GM20000 (cell line): Measurements from ENCODE around the gene SLC25A29.

ENCODE experiments used
- DNase-seq: peaks from one replicate; pipeline ENCODE4 v3.0.0; 2012; ENCODE audit warnings: low spot score
- TF ChIP-seq, protein P1 (sequence below): IDR thresholded peaks from 2 replicates; pipeline ENCODE4 v1.5.1; 2012; ENCODE audit warnings: mild to moderate bottlenecking, control low read depth; ENCODE audit errors: extremely low read depth, missing control alignments

Gene SLC25A29

DNA sequence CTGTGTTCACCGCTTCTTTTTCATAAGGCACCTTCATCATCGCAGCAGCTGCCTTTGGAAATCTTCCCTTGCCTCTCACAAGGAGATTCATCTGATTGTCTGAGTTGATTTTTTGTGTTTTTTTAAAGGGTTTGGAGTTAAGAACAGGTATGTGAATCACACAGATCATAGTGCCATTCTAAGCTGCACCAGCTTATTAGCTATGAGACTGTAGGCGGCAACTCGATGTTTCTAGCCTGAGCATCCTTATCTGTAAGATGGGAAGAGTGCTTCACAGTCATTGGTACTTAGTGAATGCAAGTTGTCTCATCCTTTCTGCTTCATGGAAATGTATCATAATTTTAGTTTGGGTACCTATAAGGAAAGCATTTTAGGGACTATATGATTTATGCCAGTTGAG lies 32.0 kb downstream of the SLC25A29 start:
- DNase-seq, result no peak
- TF ChIP-seq, protein P1, sequence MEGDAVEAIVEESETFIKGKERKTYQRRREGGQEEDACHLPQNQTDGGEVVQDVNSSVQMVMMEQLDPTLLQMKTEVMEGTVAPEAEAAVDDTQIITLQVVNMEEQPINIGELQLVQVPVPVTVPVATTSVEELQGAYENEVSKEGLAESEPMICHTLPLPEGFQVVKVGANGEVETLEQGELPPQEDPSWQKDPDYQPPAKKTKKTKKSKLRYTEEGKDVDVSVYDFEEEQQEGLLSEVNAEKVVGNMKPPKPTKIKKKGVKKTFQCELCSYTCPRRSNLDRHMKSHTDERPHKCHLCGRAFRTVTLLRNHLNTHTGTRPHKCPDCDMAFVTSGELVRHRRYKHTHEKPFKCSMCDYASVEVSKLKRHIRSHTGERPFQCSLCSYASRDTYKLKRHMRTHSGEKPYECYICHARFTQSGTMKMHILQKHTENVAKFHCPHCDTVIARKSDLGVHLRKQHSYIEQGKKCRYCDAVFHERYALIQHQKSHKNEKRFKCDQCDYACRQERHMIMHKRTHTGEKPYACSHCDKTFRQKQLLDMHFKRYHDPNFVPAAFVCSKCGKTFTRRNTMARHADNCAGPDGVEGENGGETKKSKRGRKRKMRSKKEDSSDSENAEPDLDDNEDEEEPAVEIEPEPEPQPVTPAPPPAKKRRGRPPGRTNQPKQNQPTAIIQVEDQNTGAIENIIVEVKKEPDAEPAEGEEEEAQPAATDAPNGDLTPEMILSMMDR, result no peak

DNA sequence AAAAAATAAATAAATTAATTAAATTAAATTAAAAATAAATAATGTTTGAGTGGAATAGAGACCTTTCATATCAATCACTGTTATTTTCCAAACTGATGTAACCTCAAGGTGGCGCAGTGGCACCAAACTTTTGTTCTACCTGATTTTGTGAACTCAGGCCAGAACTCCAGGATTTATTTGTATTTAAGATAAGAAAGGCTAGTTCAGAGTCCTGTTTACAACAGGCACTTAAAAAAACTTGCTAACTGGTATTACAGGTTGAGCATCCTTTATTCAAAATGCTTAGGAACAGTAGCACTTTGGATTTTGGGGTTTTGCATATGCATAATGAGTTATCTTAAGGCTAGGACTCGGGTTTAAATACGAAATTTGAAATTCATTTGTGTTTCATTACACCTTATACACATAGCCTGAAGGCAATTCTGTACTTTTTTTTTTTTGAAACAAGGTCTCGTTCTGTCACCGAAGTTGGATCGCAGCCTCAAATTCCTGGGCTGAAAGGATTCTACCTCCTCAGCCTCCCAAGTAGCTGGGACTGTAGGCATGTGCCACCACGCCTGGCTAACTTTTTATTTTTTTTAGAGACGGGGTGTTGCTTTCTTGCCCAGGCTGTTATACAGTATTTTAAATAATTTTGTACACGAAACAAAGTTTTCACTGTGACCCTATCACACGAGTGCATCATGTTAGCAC lies 34.9 kb downstream of the SLC25A29 start:
- DNase-seq, result no peak
- TF ChIP-seq, protein P1, result no peak

DNA sequence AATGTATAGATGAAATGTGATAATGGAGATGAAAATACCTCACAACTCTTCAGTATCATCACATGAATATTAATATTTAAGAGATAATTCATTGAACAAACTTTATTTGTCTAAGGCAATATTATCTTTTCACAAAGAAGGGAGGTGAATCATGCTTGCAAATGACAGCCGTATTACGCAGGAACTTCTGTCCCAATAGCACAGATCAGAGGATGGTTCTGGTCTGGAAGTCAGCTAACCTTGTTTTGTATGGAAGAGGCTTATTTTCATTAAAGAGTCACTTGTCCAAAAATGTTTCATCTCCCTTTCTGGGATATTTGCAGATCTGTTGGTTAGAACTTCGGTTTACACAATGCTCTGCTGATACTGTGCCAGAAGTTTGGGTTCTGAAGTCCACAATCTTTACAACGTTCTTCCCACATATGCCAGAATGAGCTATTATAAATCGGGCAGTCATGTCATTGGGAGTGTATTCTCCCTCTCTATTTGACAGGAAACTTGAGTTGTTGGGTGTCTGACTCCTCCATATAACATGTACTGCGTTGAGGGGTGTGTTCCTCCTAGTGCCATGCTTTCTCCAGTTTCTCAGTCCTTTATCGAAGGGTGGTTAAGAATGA lies 37.5 kb downstream of the SLC25A29 start:
- DNase-seq, result no peak
- TF ChIP-seq, protein P1, result no peak

DNA sequence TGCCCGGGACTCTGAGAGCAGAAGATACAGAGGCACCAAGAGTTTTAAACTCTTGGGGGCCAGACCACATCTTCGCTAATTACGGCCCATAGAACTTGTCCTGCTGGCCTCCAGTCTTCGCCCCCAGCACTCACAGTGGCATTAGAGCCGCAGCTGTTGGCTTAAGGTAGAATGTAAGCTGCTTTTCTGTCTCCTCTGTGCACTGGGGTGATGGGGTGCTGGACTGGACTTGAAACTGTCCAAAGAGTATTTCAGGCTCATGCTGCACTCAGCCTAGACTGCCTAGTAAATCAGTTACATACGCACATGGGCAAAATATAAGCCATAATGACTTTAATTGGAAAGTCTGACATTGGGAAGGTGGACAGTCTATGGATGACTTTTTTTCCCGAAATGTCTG lies 38.3 kb downstream of the SLC25A29 start:
- TF ChIP-seq, protein P1, result no peak
- DNase-seq, result no peak

DNA sequence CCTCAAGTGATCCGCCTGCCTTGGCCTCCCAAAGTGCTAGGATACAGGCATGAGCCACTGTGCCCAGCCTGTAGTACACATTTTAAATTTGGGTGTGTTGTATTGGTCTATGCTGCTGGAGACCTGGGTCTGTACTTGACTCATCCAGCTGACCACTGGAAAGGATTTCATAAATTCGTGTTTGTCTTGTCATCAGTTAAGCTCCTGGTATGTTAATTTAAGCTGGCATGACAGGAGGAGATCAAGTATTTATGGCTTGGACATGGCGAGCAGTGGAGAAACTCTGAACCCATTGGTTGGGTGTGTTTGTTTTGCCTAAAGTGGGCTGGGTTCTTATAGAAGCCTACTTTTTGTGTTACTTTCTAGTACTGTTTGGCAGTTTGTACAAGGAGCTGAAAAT lies 43.1 kb downstream of the SLC25A29 start:
- TF ChIP-seq, protein P1, result no peak
- DNase-seq, result no peak

DNA sequence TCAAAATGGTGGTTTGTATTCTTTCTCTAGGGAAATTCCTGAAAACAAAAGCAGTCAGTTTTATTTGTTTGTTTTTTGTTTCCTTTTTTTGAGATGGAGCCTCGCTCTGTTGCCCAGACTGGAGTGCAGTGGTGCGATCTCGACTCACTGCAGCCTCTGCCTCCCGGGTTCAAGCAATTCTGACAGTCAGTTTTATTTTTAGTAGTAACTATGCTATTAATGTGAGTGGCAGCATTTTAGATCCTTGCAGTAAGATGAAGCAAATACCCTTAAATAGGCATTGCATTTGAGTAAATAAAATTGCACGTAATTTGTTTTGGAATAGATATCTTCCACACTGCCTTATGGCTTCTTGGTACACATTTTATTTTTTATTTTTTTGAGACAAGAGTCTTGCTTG lies 43.7 kb downstream of the SLC25A29 start:
- TF ChIP-seq, protein P1, result no peak
- DNase-seq, result no peak

DNA sequence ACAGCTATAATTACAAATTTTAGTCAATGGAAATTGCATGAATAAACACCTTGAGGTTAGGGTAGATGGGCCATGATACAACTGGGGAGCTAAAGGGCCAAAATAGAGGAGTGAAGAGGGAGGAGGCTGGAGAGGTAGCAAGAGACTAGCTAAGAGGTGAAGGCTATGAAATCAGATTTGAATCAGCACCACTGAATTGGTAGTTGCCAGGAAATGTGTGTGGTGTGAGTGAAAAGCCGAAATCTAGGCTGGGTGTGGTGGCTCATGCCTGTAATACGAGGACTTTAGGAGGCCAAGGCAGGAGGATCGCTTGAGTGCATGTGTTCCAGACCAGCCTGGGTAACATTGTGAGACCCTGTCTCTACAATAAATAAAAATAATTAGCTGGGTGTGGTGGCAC lies 44.6 kb downstream of the SLC25A29 start:
- DNase-seq, result no peak
- TF ChIP-seq, protein P1, result no peak
